Measurements from ENCODE around the gene SHROOM3. TPM values are rescaled to one million over a fixed set of nuclear protein-coding genes. Genes with fewer than 3 reads are reported as not detected.

The SHROOM3 gene
- total RNA-seq, 4 donors from 2014 or later: 20.3 to 50.9 (median 34.9) TPM

GRCh38 chr4:76463568-76463967 lies 28.5 kb downstream of the SHROOM3 start:
- intact Hi-C loops (cut with DNase I): no loop called here
- Histone ChIP-seq H3K27me3 (no peaks in the 10 kb centered on the region), H3K27ac (no peak overlapping the region), H3K9me3 (peaks cover 0 to 13% (median 12%) of the 10 kb centered on the region in 3 donors), H3K4me1 (no peaks in the 10 kb centered on the region), H3K36me3 (no peaks in the 10 kb centered on the region), H3K4me3 (no peak overlapping the region)
- no peak for TF ChIP-seq CTCF (IDR thresholded peaks at IDR 0.05)
- no peak for TF ChIP-seq POLR2A (IDR thresholded peaks at IDR 0.05)
- 92 to 100% methylated on average over 1 to 2 of the region's 2 CpGs for WGBS, 2 donors
- no peak for DNase-seq

- Histone ChIP-seq H3K36me3 (no peaks in the 10 kb centered on the region), H3K4me1 (no peaks in the 10 kb centered on the region), H3K27me3 (no peaks in the 10 kb centered on the region), H3K4me3 (no peak overlapping the region), H3K9me3 (no peaks in the 10 kb centered on the region), H3K27ac (no peak overlapping the region)
- no peak for DNase-seq
- no peak for TF ChIP-seq CTCF (IDR thresholded peaks at IDR 0.05)
- TF ChIP-seq POLR2A (IDR thresholded peaks at IDR 0.05): no peak
- intact Hi-C loops (cut with DNase I): no loop called here
Measured at GRCh38 chr4:76470064-76470463, 35.0 kb downstream of the SHROOM3 start.

GRCh38 chr4:76470532-76470931 lies 35.5 kb downstream of the SHROOM3 start:
- 73 to 83% methylated on average over 1 of the region's 1 CpG for WGBS, 2 donors

GRCh38 chr4:76476571-76476970 lies 41.5 kb downstream of the SHROOM3 start:
- peaks cover 0 to 6% (median 0%) of the 10 kb centered on the region in 3 donors for H3K9me3 ChIP-seq
- H3K27me3 ChIP-seq: peaks cover 0 to 9% (median 0%) of the 10 kb centered on the region in 4 donors
- no peak overlapping the region for H3K27ac ChIP-seq
- no peak overlapping the region for H3K4me3 ChIP-seq
- intact Hi-C loops (cut with DNase I): no loop called here
- no peak for TF ChIP-seq POLR2A (IDR thresholded peaks at IDR 0.05)
- TF ChIP-seq CTCF (IDR thresholded peaks at IDR 0.05): no peak
- H3K36me3 ChIP-seq: no peaks in the 10 kb centered on the region
- no peaks in the 10 kb centered on the region for H3K4me1 ChIP-seq
- 41 to 53% methylated on average over 1 of the region's 1 CpG for WGBS, 2 donors
- DNase-seq: no peak

More at GRCh38 chr4:76470532-76470931, 35.5 kb downstream of the SHROOM3 start:
- Histone ChIP-seq H3K4me1 (no peaks in the 10 kb centered on the region), H3K27me3 (no peaks in the 10 kb centered on the region), H3K4me3 (no peak overlapping the region), H3K36me3 (no peaks in the 10 kb centered on the region), H3K27ac (no peak overlapping the region), H3K9me3 (no peaks in the 10 kb centered on the region)
- DNase-seq: no peak
- intact Hi-C loops (cut with DNase I): no loop called here
- TF ChIP-seq POLR2A (IDR thresholded peaks at IDR 0.05) (no peak), CTCF (IDR thresholded peaks at IDR 0.05) (no peak)

- Histone ChIP-seq H3K36me3 (no peaks in the 10 kb centered on the region), H3K4me3 (no peak overlapping the region), H3K27me3 (no peaks in the 10 kb centered on the region), H3K4me1 (peaks cover 0 to 8% (median 0%) of the 10 kb centered on the region in 3 donors), H3K9me3 (no peaks in the 10 kb centered on the region), H3K27ac (no peak overlapping the region)
- 58 to 81% methylated on average over 2 to 3 of the region's 3 CpGs for WGBS, 2 donors
- intact Hi-C loops (cut with DNase I): no loop called here
- no peak for DNase-seq
- no peak for TF ChIP-seq POLR2A (IDR thresholded peaks at IDR 0.05)
- TF ChIP-seq CTCF (IDR thresholded peaks at IDR 0.05): no peak
Measured at GRCh38 chr4:76484654-76485053, 49.6 kb downstream of the SHROOM3 start.
